HepG2 (cell line): ENCODE data around the gene EEF1AKMT1. TPM values are rescaled to one million over a fixed set of nuclear protein-coding genes. Genes with fewer than 3 reads are reported as not detected.

Experiments
- ARHGAP35 ChIP-seq: sonication (generic); formaldehyde crosslinking; IDR thresholded peaks from 2 replicates; pipeline ENCODE4 v1.9.0; 2022; ENCODE audit warnings: mild to moderate bottlenecking, inconsistent platforms, moderate library complexity, missing genetic modification reagents, borderline replicate concordance
- IRF9 ChIP-seq: sonication (generic); formaldehyde crosslinking; IDR thresholded peaks from 2 replicates; pipeline ENCODE4 v1.8.0; 2022; ENCODE audit warnings: missing genetic modification reagents, mild to moderate bottlenecking, borderline replicate concordance
- SALL2 ChIP-seq: sonication (generic); formaldehyde crosslinking; IDR thresholded peaks from 2 replicates; pipeline ENCODE4 v1.8.1; 2023; ENCODE audit warnings: mild to moderate bottlenecking, missing genetic modification reagents, inconsistent platforms
- TARDBP ChIP-seq: sonication (generic); formaldehyde crosslinking; IDR thresholded peaks from 2 replicates; pipeline ENCODE4 v1.8.0; 2022; ENCODE audit warnings: mild to moderate bottlenecking, missing genetic modification reagents
- ZBTB7B ChIP-seq: sonication (generic); formaldehyde crosslinking; IDR thresholded peaks from 2 replicates; pipeline ENCODE4 v1.4.0; 2020; ENCODE audit warnings: missing genetic modification reagents
- ZNF121 ChIP-seq: sonication (generic); formaldehyde crosslinking; IDR thresholded peaks from 2 replicates; pipeline ENCODE4 v1.5.0; 2020; ENCODE audit warnings: mild to moderate bottlenecking, missing genetic modification reagents
- polyA plus RNA-seq, 8 experiments: library from polyadenylated mRNA; depleted of rRNA in 3 of 8; stranded (reverse) in 7 of 8; unstranded in 1 of 8; fragments of >200 nt; fragmentation: Illumina TruSeq in 4 of 8; extraction: Trizol in 4 of 8; gene quantifications; 2 replicates each; pipeline versions ENCODE4 v1.2.1 to v1.2.3, GENCODE V29; 2011 to 2016; ENCODE audit warnings: low read depth in 4 of 8, missing spikeins in 1 of 8, mixed read lengths in 1 of 8; ENCODE audit not compliant: insufficient read depth in 1 of 8
- total RNA-seq, 5 experiments: library from RNA; depleted of rRNA; stranded (reverse); fragments of >200 nt; fragmentation: Illumina TruSeq; extraction: Trizol; gene quantifications; 2 replicates each; pipeline ENCODE4 v1.2.3, GENCODE V29; 2016; ENCODE audit warnings: low read depth in 1 of 5
- TF ChIP-seq, protein P1 (sequence below): sonication (generic); formaldehyde crosslinking; IDR thresholded peaks from one replicate; pipeline ENCODE4 v1.5.1; 2020; ENCODE audit warnings: mild to moderate bottlenecking, missing genetic modification reagents; ENCODE audit errors: not compliant biosample characterization
- TF ChIP-seq, protein P2 (sequence below): sonication (generic); formaldehyde crosslinking; IDR thresholded peaks from 2 replicates; pipeline ENCODE4 v1.4.0; 2020; ENCODE audit warnings: missing genetic modification reagents
- TF ChIP-seq, protein P3 (sequence below): sonication (generic); formaldehyde crosslinking; IDR thresholded peaks from 2 replicates; pipeline ENCODE4 v1.9.0; 2021; ENCODE audit warnings: missing genetic modification reagents, borderline replicate concordance

The EEF1AKMT1 gene
- total and polyA plus RNA-seq, 2 of the 13 experiments (the other 11 are each of a cell fraction or from before 2014, with no cell fraction given) = 6.0 to 16.1 TPM

DNA sequence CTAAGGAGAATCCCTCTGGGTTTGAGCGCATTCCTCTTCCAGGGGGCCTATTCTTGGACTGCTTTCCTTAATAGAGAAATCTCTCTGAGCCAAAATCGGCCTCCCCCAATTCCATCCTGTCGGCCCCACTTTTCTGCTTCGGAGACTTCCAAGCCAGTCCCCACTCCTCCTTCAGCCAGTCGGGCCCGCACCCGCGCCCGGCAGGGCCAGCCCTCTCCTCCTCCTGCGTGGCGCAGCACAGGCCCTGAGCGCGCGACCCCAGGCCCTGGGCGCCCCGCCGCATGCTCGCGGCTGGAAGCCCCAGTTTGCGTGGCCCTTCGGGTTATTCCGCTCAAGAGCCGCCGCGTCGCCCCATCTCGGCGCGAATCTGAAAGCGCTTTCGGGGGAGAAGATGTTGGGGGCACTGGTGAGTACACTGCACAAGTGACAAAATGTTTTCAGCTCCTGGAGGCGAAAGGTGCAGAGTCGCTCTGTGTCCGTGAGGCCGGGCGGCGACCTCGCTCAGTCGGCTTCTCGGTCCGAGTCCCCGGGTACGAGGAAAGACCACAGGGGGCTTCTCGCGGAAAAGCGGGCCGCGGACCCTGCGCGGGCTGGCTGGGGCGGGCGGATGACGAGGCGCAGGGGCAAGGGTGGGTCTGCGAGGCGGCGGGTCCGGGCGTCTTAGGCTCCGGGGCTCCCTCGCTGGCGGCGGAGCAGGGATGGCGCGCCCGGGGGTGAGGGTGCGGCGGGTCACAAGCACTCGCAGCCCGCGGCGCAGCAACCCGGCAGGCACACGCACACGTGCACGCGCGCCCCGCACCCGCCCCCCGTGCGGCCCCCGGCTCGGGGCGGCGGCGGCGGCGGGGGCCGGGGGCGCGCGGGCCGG, 70.6 kb downstream of the EEF1AKMT1 start, which contains the start of gene IL17D (continued):
- TF ChIP-seq, protein P1, sequence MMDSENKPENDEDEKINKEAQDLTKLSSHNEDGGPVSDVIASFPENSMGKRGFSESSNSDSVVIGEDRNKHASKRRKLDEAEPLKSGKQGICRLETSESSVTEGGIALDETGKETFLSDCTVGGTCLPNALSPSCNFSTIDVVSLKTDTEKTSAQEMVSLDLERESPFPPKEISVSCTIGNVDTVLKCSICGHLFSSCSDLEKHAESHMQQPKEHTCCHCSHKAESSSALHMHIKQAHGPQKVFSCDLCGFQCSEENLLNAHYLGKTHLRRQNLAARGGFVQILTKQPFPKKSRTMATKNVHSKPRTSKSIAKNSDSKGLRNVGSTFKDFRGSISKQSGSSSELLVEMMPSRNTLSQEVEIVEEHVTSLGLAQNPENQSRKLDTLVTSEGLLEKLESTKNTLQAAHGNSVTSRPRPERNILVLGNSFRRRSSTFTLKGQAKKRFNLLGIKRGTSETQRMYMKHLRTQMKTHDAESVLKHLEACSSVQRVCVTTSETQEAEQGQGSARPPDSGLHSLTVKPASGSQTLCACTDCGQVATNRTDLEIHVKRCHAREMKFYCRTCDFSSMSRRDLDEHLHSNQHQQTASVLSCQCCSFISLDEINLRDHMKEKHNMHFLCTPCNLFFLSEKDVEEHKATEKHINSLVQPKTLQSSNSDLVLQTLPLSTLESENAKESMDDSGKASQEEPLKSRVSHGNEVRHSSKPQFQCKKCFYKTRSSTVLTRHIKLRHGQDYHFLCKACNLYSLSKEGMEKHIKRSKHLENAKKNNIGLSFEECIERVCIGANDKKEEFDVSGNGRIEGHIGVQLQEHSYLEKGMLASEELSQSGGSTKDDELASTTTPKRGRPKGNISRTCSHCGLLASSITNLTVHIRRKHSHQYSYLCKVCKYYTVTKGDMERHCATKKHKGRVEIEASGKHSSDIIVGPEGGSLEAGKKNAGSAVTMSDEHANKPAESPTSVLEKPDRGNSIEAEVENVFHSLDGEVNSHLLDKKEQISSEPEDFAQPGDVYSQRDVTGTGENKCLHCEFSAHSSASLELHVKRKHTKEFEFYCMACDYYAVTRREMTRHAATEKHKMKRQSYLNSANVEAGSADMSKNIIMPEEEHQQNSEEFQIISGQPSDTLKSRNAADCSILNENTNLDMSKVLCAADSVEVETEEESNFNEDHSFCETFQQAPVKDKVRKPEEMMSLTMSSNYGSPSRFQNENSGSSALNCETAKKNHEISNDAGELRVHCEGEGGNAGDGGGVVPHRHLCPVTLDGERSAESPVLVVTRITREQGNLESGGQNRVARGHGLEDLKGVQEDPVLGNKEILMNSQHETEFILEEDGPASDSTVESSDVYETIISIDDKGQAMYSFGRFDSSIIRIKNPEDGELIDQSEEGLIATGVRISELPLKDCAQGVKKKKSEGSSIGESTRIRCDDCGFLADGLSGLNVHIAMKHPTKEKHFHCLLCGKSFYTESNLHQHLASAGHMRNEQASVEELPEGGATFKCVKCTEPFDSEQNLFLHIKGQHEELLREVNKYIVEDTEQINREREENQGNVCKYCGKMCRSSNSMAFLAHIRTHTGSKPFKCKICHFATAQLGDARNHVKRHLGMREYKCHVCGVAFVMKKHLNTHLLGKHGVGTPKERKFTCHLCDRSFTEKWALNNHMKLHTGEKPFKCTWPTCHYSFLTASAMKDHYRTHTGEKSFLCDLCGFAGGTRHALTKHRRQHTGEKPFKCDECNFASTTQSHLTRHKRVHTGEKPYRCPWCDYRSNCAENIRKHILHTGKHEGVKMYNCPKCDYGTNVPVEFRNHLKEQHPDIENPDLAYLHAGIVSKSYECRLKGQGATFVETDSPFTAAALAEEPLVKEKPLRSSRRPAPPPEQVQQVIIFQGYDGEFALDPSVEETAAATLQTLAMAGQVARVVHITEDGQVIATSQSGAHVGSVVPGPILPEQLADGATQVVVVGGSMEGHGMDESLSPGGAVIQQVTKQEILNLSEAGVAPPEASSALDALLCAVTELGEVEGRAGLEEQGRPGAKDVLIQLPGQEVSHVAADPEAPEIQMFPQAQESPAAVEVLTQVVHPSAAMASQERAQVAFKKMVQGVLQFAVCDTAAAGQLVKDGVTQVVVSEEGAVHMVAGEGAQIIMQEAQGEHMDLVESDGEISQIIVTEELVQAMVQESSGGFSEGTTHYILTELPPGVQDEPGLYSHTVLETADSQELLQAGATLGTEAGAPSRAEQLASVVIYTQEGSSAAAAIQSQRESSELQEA = peak; percentile 41
- TF ChIP-seq, protein P2, sequence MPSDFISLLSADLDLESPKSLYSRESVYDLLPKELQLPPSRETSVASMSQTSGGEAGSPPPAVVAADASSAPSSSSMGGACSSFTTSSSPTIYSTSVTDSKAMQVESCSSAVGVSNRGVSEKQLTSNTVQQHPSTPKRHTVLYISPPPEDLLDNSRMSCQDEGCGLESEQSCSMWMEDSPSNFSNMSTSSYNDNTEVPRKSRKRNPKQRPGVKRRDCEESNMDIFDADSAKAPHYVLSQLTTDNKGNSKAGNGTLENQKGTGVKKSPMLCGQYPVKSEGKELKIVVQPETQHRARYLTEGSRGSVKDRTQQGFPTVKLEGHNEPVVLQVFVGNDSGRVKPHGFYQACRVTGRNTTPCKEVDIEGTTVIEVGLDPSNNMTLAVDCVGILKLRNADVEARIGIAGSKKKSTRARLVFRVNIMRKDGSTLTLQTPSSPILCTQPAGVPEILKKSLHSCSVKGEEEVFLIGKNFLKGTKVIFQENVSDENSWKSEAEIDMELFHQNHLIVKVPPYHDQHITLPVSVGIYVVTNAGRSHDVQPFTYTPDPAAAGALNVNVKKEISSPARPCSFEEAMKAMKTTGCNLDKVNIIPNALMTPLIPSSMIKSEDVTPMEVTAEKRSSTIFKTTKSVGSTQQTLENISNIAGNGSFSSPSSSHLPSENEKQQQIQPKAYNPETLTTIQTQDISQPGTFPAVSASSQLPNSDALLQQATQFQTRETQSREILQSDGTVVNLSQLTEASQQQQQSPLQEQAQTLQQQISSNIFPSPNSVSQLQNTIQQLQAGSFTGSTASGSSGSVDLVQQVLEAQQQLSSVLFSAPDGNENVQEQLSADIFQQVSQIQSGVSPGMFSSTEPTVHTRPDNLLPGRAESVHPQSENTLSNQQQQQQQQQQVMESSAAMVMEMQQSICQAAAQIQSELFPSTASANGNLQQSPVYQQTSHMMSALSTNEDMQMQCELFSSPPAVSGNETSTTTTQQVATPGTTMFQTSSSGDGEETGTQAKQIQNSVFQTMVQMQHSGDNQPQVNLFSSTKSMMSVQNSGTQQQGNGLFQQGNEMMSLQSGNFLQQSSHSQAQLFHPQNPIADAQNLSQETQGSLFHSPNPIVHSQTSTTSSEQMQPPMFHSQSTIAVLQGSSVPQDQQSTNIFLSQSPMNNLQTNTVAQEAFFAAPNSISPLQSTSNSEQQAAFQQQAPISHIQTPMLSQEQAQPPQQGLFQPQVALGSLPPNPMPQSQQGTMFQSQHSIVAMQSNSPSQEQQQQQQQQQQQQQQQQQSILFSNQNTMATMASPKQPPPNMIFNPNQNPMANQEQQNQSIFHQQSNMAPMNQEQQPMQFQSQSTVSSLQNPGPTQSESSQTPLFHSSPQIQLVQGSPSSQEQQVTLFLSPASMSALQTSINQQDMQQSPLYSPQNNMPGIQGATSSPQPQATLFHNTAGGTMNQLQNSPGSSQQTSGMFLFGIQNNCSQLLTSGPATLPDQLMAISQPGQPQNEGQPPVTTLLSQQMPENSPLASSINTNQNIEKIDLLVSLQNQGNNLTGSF (CRISPR knock-in tag) = peak; percentile 50; the same call in 1 of the 2 replicates
- TF ChIP-seq TARDBP (CRISPR knock-in tag) (no peak), IRF9 (peak; percentile 47; the same call in 1 of the 2 replicates), ZBTB7B (CRISPR knock-in tag) (peak; percentile 77), ARHGAP35 (CRISPR knock-in tag) (peak; percentile 68; the same call in 1 of the 2 replicates), SALL2 (CRISPR knock-in tag) (0 out of 2 replicates have a peak, but pooled peaks have one; percentile 63), ZNF121 (CRISPR knock-in tag) (peak; percentile 79)
- TF ChIP-seq, protein P3, sequence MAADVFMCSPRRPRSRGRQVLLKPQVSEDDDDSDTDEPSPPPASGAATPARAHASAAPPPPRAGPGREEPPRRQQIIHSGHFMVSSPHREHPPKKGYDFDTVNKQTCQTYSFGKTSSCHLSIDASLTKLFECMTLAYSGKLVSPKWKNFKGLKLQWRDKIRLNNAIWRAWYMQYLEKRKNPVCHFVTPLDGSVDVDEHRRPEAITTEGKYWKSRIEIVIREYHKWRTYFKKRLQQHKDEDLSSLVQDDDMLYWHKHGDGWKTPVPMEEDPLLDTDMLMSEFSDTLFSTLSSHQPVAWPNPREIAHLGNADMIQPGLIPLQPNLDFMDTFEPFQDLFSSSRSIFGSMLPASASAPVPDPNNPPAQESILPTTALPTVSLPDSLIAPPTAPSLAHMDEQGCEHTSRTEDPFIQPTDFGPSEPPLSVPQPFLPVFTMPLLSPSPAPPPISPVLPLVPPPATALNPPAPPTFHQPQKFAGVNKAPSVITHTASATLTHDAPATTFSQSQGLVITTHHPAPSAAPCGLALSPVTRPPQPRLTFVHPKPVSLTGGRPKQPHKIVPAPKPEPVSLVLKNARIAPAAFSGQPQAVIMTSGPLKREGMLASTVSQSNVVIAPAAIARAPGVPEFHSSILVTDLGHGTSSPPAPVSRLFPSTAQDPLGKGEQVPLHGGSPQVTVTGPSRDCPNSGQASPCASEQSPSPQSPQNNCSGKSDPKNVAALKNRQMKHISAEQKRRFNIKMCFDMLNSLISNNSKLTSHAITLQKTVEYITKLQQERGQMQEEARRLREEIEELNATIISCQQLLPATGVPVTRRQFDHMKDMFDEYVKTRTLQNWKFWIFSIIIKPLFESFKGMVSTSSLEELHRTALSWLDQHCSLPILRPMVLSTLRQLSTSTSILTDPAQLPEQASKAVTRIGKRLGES = no peak
- TF ChIP-seq, all 625 proteins: peak for 85
